ENCODE measurements around the gene MTHFSD.

The MTHFSD gene

GRCh38 chr16:86553356-86553755, 1.7 kb downstream of the MTHFSD start:
- no peak for DNase-seq (ENCODE audit: low read depth in 1 of 2, low spot score in 1 of 2)

- DNase-seq (ENCODE audit: low read depth in 1 of 2, low spot score in 1 of 2) = no peak
These were observed 4.8 kb downstream of the MTHFSD start for GRCh38 chr16:86550281-86550680.

- no peak for DNase-seq (ENCODE audit: low read depth in 1 of 2, low spot score in 1 of 2)
These were observed 5.2 kb downstream of the MTHFSD start for GRCh38 chr16:86549893-86550190.

GRCh38 chr16:86549076-86549892, 5.8 kb downstream of the MTHFSD start:
- DNase-seq (ENCODE audit: low read depth in 1 of 2, low spot score in 1 of 2) = no peak

GRCh38 chr16:86547286-86547685, 7.7 kb downstream of the MTHFSD start:
- DNase-seq (ENCODE audit: low read depth in 1 of 2, low spot score in 1 of 2) = no peak

- DNase-seq (ENCODE audit: low read depth in 1 of 2, low spot score in 1 of 2) = no peak
These were observed 8.4 kb downstream of the MTHFSD start for GRCh38 chr16:86546638-86547013.

GRCh38 chr16:86545954-86546637, 8.9 kb downstream of the MTHFSD start:
- DNase-seq (ENCODE audit: low read depth in 1 of 2, low spot score in 1 of 2) = no peak

GRCh38 chr16:86545481-86545880, 9.6 kb downstream of the MTHFSD start:
- DNase-seq (ENCODE audit: low read depth in 1 of 2, low spot score in 1 of 2) = no peak

- DNase-seq (ENCODE audit: low read depth in 1 of 2, low spot score in 1 of 2) = no peak
These were observed 12.0 kb downstream of the MTHFSD start for GRCh38 chr16:86542756-86543750.

GRCh38 chr16:86541560-86541959, 13.5 kb downstream of the MTHFSD start:
- no peak for DNase-seq (ENCODE audit: low read depth in 1 of 2, low spot score in 1 of 2)

GRCh38 chr16:86540894-86541293, 14.1 kb downstream of the MTHFSD start:
- no peak for DNase-seq (ENCODE audit: low read depth in 1 of 2, low spot score in 1 of 2)

- DNase-seq (ENCODE audit: low read depth in 1 of 2, low spot score in 1 of 2) = no peak
These were observed 16.7 kb downstream of the MTHFSD start for GRCh38 chr16:86538196-86538780.

GRCh38 chr16:86537486-86537885, 17.5 kb downstream of the MTHFSD start:
- DNase-seq (ENCODE audit: low read depth in 1 of 2, low spot score in 1 of 2) = no peak

GRCh38 chr16:86536621-86537020, 18.4 kb downstream of the MTHFSD start:
- DNase-seq (ENCODE audit: low read depth in 1 of 2, low spot score in 1 of 2) = no peak

- DNase-seq (ENCODE audit: low read depth in 1 of 2, low spot score in 1 of 2) = no peak
These were observed 20.0 kb downstream of the MTHFSD start for GRCh38 chr16:86534779-86535615.

GRCh38 chr16:86533767-86534351, 21.2 kb downstream of the MTHFSD start:
- DNase-seq (ENCODE audit: low read depth in 1 of 2, low spot score in 1 of 2) = no peak

GRCh38 chr16:86533076-86533475, 22.0 kb downstream of the MTHFSD start:
- DNase-seq (ENCODE audit: low read depth in 1 of 2, low spot score in 1 of 2) = no peak

- no peak for DNase-seq (ENCODE audit: low read depth in 1 of 2, low spot score in 1 of 2)
These were observed 22.6 kb downstream of the MTHFSD start for GRCh38 chr16:86532526-86532815.

- no peak for DNase-seq (ENCODE audit: low read depth in 1 of 2, low spot score in 1 of 2)
These were observed 23.2 kb downstream of the MTHFSD start for GRCh38 chr16:86531641-86532525.

Measured in stimulated activated CD4-positive, alpha-beta T cell treated with anti-CD3 and anti-CD28 coated beads, Interleukin-15, amount 100 ng/mL, for 1 hour (primary cell).